B cell (primary cell): ENCODE data around the gene MIOX. TPM values are rescaled to one million over a fixed set of nuclear protein-coding genes. Genes with fewer than 3 reads are reported as not detected.

Experiments used
- ATAC-seq: fragments of 200-7000 bp; cut with Tn5 transposase; one replicate; pipeline ENCODE4 v1.10.0; 2021; ENCODE audit warnings: low read depth, mild to moderate bottlenecking, moderate number of reproducible peaks, moderate library complexity
- CTCF ChIA-PET: fragments of 350-600 bp; sonication (Branson Sonifier 250); formaldehyde crosslinking; loops from one replicate; lab custom pipeline; 2021; ENCODE audit warnings: antibody characterized with exemption, inconsistent platforms; lab: Charles Lee
- POLR2A ChIA-PET: fragments of 350-600 bp; sonication (Branson Sonifier 250); formaldehyde crosslinking; loops from one replicate; lab custom pipeline; 2021; ENCODE audit warnings: antibody characterized with exemption; lab: Charles Lee
- DNase-seq: peaks from one replicate; pipeline ENCODE4 v3.0.0; 2013
- H2AFZ ChIP-seq: 2 replicates; pipeline ENCODE4 v1.6.1; 2012; ENCODE audit warnings: mild to moderate bottlenecking, low read depth, low read length; ENCODE audit not compliant: insufficient read depth, poor library complexity, severe bottlenecking
- H3K27ac ChIP-seq, 2 donors: 1 replicate in 1 of 2; 2 replicates in 1 of 2; pipeline ENCODE4 v1.5.1; 2012 to 2013; ENCODE audit warnings: low read length in 2 of 2, mild to moderate bottlenecking in 2 of 2, moderate library complexity in 1 of 2
- H3K27me3 ChIP-seq, 4 experiments: fragments of 200-600 bp in 1 of 4; sonication (generic) in 1 of 4; replicated peaks in 1 of 4; 1 replicate in 2 of 4; 2 replicates in 2 of 4; pipeline versions ENCODE4 v1.6.1 to v1.7.0; 2013 to 2016; ENCODE audit warnings: low read length in 3 of 4, mild to moderate bottlenecking in 2 of 4, mixed read lengths in 1 of 4, moderate library complexity in 1 of 4; ENCODE audit not compliant: insufficient read depth in 4 of 4, control insufficient read depth in 3 of 4; ENCODE audit errors: control extremely low read depth in 1 of 4
- H3K36me3 ChIP-seq, 2 experiments: replicated peaks in 1 of 2; 1 replicate in 1 of 2; 2 replicates in 1 of 2; pipeline versions ENCODE4 v1.6.1 to v1.7.1; 2013; ENCODE audit warnings: low read length in 1 of 2; ENCODE audit not compliant: insufficient read depth in 2 of 2, control insufficient read depth in 1 of 2; ENCODE audit errors: control extremely low read depth in 1 of 2, extremely low read depth in 1 of 2
- H3K4me1 ChIP-seq, 2 donors: fragments of 200-600 bp in 1 of 2; sonication (generic) in 1 of 2; 1 replicate in 1 of 2; 2 replicates in 1 of 2; pipeline versions ENCODE4 v1.5.1 to v1.6.1; 2013 to 2017; ENCODE audit warnings: low read length in 2 of 2; ENCODE audit not compliant: control insufficient read depth in 2 of 2, insufficient read depth in 2 of 2
- H3K4me2 ChIP-seq: replicated peaks from 2 replicates; pipeline ENCODE3; 2012; ENCODE audit warnings: mild to moderate bottlenecking, low read depth, low read length; ENCODE audit not compliant: poor library complexity, severe bottlenecking
- H3K4me3 ChIP-seq, 5 experiments: fragments of 200-600 bp in 1 of 5; sonication (generic) in 1 of 5; 1 replicate in 3 of 5; 2 replicates in 2 of 5; pipeline versions ENCODE4 v1.5.1 to v1.7.0; 2011 to 2016; ENCODE audit warnings: low read length in 4 of 5, mild to moderate bottlenecking in 4 of 5, low read depth in 2 of 5, control low read depth in 1 of 5, moderate library complexity in 1 of 5; ENCODE audit not compliant: insufficient read depth in 1 of 5; ENCODE audit errors: control extremely low read depth in 1 of 5, extremely low read depth in 1 of 5
- H3K79me2 ChIP-seq: fragments of 200-600 bp; sonication (generic); one replicate; pipeline ENCODE4 v1.6.0; 2016; ENCODE audit warnings: low read length; ENCODE audit not compliant: control insufficient read depth, insufficient read depth
- H3K9ac ChIP-seq: fragments of 200-600 bp; sonication (generic); 2 replicates; pipeline ENCODE4 v1.6.1; 2017; ENCODE audit warnings: mild to moderate bottlenecking, low read length, moderate library complexity
- H3K9me3 ChIP-seq, 3 donors: one replicate each; pipeline versions ENCODE4 v1.6.1 to v1.7.1; 2013; ENCODE audit warnings: low read length in 2 of 3; ENCODE audit not compliant: control insufficient read depth in 2 of 3, insufficient read depth in 1 of 3; ENCODE audit errors: control extremely low read depth in 1 of 3
- H4K20me1 ChIP-seq: 2 replicates; pipeline ENCODE4 v1.6.0; 2012; ENCODE audit warnings: mild to moderate bottlenecking, low read length; ENCODE audit not compliant: insufficient read depth, control insufficient read depth, poor library complexity, severe bottlenecking
- H3K27ac Mint-ChIP-seq: one replicate; pipeline ENCODE4 v1.8.0; 2021; ENCODE audit warnings: mixed read lengths
- H3K27me3 Mint-ChIP-seq: one replicate; pipeline ENCODE4 v1.8.0; 2021; ENCODE audit warnings: mixed read lengths
- H3K4me1 Mint-ChIP-seq: one replicate; pipeline ENCODE4 v1.8.0; 2021; ENCODE audit warnings: mixed read lengths
- H3K4me3 Mint-ChIP-seq: one replicate; pipeline ENCODE4 v1.8.0; 2021; ENCODE audit warnings: mixed read lengths
- H3K9me3 Mint-ChIP-seq: one replicate; pipeline ENCODE4 v1.8.0; 2022; ENCODE audit warnings: mixed read lengths; ENCODE audit not compliant: insufficient read depth
- CTCF ChIP-seq: fragments of 200-600 bp; IDR thresholded peaks from one replicate; pipeline ENCODE4 v1.8.0; 2022; ENCODE audit warnings: antibody characterized with exemption, mild to moderate bottlenecking
- EZH2 ChIP-seq: IDR thresholded peaks from 2 replicates; pipeline ENCODE4 v1.6.1; 2012; ENCODE audit warnings: borderline replicate concordance, low read depth, mild to moderate bottlenecking, moderate library complexity, low read length; ENCODE audit not compliant: insufficient read depth, poor library complexity, severe bottlenecking
- WGBS: methylation state at CpG from one replicate; pipeline ENCODE4 v1.1.5; 2013; ENCODE audit warnings: missing lambda C conversion rate; ENCODE audit not compliant: insufficient coverage; 5-methylcytosine and 5-hydroxymethylcytosine counted together
- intact Hi-C: fragments of 100-400 bp; cut with micrococcal nuclease; formaldehyde crosslinking; loops from one replicate; pipeline ENCODE4 v1.10.0; 2022
- polyA plus RNA-seq: library from polyadenylated mRNA; depleted of rRNA; stranded (reverse); fragments of >200 nt; gene quantifications from 2 replicates; pipeline ENCODE4 v1.2.3, GENCODE V29; 2012
- total RNA-seq, 2 donors: library from RNA; stranded (reverse); fragments of 120-200 nt in 1 of 2; gene quantifications; 1 replicate in 1 of 2; 2 replicates in 1 of 2; pipeline versions ENCODE4 v1.2.3 to v1.2.4, GENCODE V29; 2013 to 2022

MIOX gene
- total and polyA plus RNA-seq, 2 donors (not counting 1 experiment from before 2014, with no cell fraction given) = 0.88 TPM; not detected in 1

GRCh38 chr22:50485221-50486131 is 1.2 kb upstream of the MIOX start:
- peaks cover 0 to 3% (median 0%) of the 10 kb centered on the region in 3 donors for H3K9me3 ChIP-seq
- H3K36me3 ChIP-seq = no peaks in the 10 kb centered on the region
- H3K27ac Mint-ChIP-seq = peak overlapping the region; percentile 26
- no peak overlapping the region for H3K9ac ChIP-seq
- intact Hi-C loops = no loop called here
- DNase-seq = no peak
- peaks cover 4% of the 10 kb centered on the region for H3K79me2 ChIP-seq
- 71% methylated on average over 29 of the region's 29 CpGs for WGBS
- no peak overlapping the region for H3K4me3 ChIP-seq
- ChIA-PET POLR2A (interaction anchor here (0.7 kb wide), 1 partner anchor 80 kb away, joined by 3 read pairs; no protein-coding TSS in a partner anchor), CTCF (interaction anchor here (1.1 to 2.0 kb wide), 4 partner anchors 12 to 157 kb away, joined by 3 to 4 read pairs (median 4); no protein-coding TSS in a partner anchor)
- H2AFZ ChIP-seq = no peak overlapping the region
- no peak overlapping the region for H3K4me3 Mint-ChIP-seq
- H4K20me1 ChIP-seq = peaks cover 5% of the 10 kb centered on the region
- no peaks in the 10 kb centered on the region for H3K9me3 Mint-ChIP-seq
- H3K27ac ChIP-seq = no peak overlapping the region
- H3K27me3 Mint-ChIP-seq = no peaks in the 10 kb centered on the region
- no peak for TF ChIP-seq EZH2
- no peak for TF ChIP-seq CTCF
- no peak overlapping the region for H3K4me2 ChIP-seq
- no peak for ATAC-seq
- peaks cover 0 to 26% (median 6%) of the 10 kb centered on the region in 4 experiments for H3K27me3 ChIP-seq
- peaks cover 16 to 32% of the 10 kb centered on the region in 2 donors for H3K4me1 ChIP-seq
- H3K4me1 Mint-ChIP-seq = peaks cover 19% of the 10 kb centered on the region
